Esophagus squamous epithelium (tissue), 4 donors: ENCODE data around the gene SERPINI1.

Experiments
- CTCF ChIP-seq, 6 experiments: fragments of 450-650 bp in 4 of 6; fragments of 200-600 bp in 2 of 6; sonication (generic) in 2 of 6; IDR thresholded peaks; one replicate each; pipeline ENCODE4 v1.5.1; 2016 to 2019; ENCODE audit warnings: antibody characterized with exemption in 6 of 6, mild to moderate bottlenecking in 4 of 6, moderate library complexity in 4 of 6
- POLR2A ChIP-seq, 4 donors: fragments of 450-650 bp; IDR thresholded peaks; one replicate each; pipeline ENCODE4 v1.6.1; 2017; ENCODE audit warnings: antibody characterized with exemption in 4 of 4, mild to moderate bottlenecking in 4 of 4, moderate library complexity in 3 of 4

DNA sequence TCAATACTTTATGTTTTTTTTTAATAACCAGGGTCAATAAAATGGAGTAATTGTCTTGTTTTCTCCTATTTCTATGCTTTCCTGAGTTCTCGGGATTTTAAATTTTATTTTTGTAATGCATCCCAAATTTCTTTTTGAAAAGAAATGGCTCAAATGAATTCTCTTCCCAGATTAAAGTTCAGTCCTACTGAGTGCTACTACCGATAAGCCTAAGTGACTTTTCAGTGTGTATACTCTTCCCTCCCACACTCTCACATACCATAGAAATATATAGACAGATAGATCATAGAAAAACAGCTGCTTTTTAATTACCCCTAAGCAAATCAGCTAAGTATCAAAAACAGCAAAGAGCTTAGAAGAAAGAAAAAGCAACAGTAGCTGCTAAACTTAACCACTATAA is 1.5 kb downstream of the SERPINI1 start:
- TF ChIP-seq CTCF (IDR thresholded peaks at IDR 0.05): no peak
- no peak for TF ChIP-seq POLR2A (IDR thresholded peaks at IDR 0.05)
